Endothelial cell of umbilical vein (primary cell): Measurements from ENCODE around the gene TBC1D21. TPM values are rescaled to one million over a fixed set of nuclear protein-coding genes. Genes with fewer than 3 reads are reported as not detected.
"Not testable (repeated sequence)": the region's sequence is repeated elsewhere in the genome, so short reads cannot be mapped to it uniquely, and the experiment has no call there.

ENCODE experiments used
- BruUV-seq: library from RNA; stranded (reverse); fragments of 400-500 nt; replicated peaks from 2 replicates; lab custom pipeline; 2021; lab: Mats Ljungman, UMichigan
- CTCF ChIA-PET: fragments of 300-600, 350-600 bp; sonication (Branson Sonifier 250); formaldehyde crosslinking; loops from one replicate; lab custom pipeline; 2021; ENCODE audit warnings: antibody characterized with exemption, inconsistent platforms; lab: Charles Lee
- POLR2A ChIA-PET: fragments of 300-600, 350-600 bp; sonication (Branson Sonifier 250); formaldehyde crosslinking; loops from one replicate; lab custom pipeline; 2021; ENCODE audit warnings: antibody characterized with exemption, inconsistent platforms; lab: Charles Lee
- DNase-seq: peaks from one replicate; pipeline ENCODE4 v3.0.0-alpha.2; 2011; ENCODE audit warnings: low read depth, low spot score
- FAIRE-seq: peaks from 2 replicates; lab custom pipeline; 2011; peaks lifted over from hg19 to GRCh38; lab: Jason Lieb, UNC
- H2AFZ ChIP-seq: 2 replicates; pipeline ENCODE4 v1.6.0; 2012; ENCODE audit warnings: low read depth, low read length, control low read depth, inconsistent platforms
- H3K27ac ChIP-seq: 2 replicates; pipeline ENCODE4 v1.5.1; 2011; ENCODE audit warnings: low read depth, mild to moderate bottlenecking, control low read depth, low read length, moderate library complexity; ENCODE audit not compliant: insufficient read depth
- H3K27me3 ChIP-seq, 2 experiments: 2 replicates each; pipeline versions ENCODE4 v1.6.0 to v1.6.1; 2011; ENCODE audit warnings: low read length in 2 of 2, mixed read lengths in 1 of 2; ENCODE audit not compliant: control insufficient read depth in 2 of 2, insufficient read depth in 2 of 2
- H3K36me3 ChIP-seq, 2 experiments: 2 replicates in 1 of 2; 3 replicates in 1 of 2; pipeline ENCODE4 v1.5.1; 2011; ENCODE audit warnings: low read length in 2 of 2, mild to moderate bottlenecking in 1 of 2, moderate library complexity in 1 of 2; ENCODE audit not compliant: control insufficient read depth in 2 of 2, insufficient read depth in 2 of 2; ENCODE audit errors: extremely low read depth in 1 of 2
- H3K4me1 ChIP-seq: 3 replicates; pipeline ENCODE4 v1.5.1; 2011; ENCODE audit warnings: mild to moderate bottlenecking, low read length; ENCODE audit not compliant: control insufficient read depth, insufficient read depth; ENCODE audit errors: extremely low read depth
- H3K4me2 ChIP-seq: 2 replicates; pipeline ENCODE4 v1.6.1; 2011; ENCODE audit warnings: low read length, control low read depth, mixed read lengths; ENCODE audit not compliant: insufficient read depth
- H3K4me3 ChIP-seq, 3 experiments: fragments of 200-600 bp in 1 of 3; sonication (generic), shearing (Covaris generic) in 1 of 3; replicated peaks in 1 of 3; 2 replicates each; pipeline ENCODE4 v1.5.1; 2011 to 2016; ENCODE audit warnings: control low read depth in 3 of 3, low read length in 3 of 3, mild to moderate bottlenecking in 2 of 3, inconsistent platforms in 1 of 3, low read depth in 1 of 3, moderate library complexity in 1 of 3; ENCODE audit not compliant: insufficient read depth in 1 of 3
- H3K79me2 ChIP-seq: 2 replicates; pipeline ENCODE4 v1.6.0; 2012; ENCODE audit warnings: low read length, inconsistent platforms; ENCODE audit not compliant: control insufficient read depth, insufficient read depth
- H3K9ac ChIP-seq: replicated peaks from 2 replicates; pipeline ENCODE3; 2011; ENCODE audit warnings: low read length, control low read depth; ENCODE audit not compliant: insufficient read depth; ENCODE audit errors: extremely low read depth
- H3K9me1 ChIP-seq: replicated peaks from 3 replicates; pipeline ENCODE4 v1.6.0; 2011; ENCODE audit warnings: mild to moderate bottlenecking, low read length; ENCODE audit not compliant: control insufficient read depth, insufficient read depth; ENCODE audit errors: extremely low read depth
- H3K9me3 ChIP-seq: replicated peaks from 2 replicates; pipeline ENCODE4 v1.5.1; 2012; ENCODE audit warnings: low read length, inconsistent platforms; ENCODE audit not compliant: control insufficient read depth, insufficient read depth
- H4K20me1 ChIP-seq: replicated peaks from 2 replicates; pipeline ENCODE3; 2011; ENCODE audit warnings: mild to moderate bottlenecking, low read length; ENCODE audit not compliant: control insufficient read depth, insufficient read depth; ENCODE audit errors: extremely low read depth
- CTCF ChIP-seq, 2 donors: IDR thresholded peaks; 1 replicate in 1 of 2; 2 replicates in 1 of 2; pipeline ENCODE4 v1.5.1; 2011; ENCODE audit warnings: low read length in 2 of 2, mild to moderate bottlenecking in 2 of 2, moderate library complexity in 2 of 2, control low read depth in 1 of 2, inconsistent platforms in 1 of 2, low read depth in 1 of 2; ENCODE audit not compliant: insufficient read depth in 1 of 2; ENCODE audit errors: extremely low read depth in 1 of 2
- EZH2 ChIP-seq: IDR thresholded peaks from 2 replicates; pipeline ENCODE4 v1.6.1; 2012; ENCODE audit warnings: borderline replicate concordance, low read depth, mild to moderate bottlenecking, moderate library complexity, low read length, inconsistent platforms; ENCODE audit not compliant: severe bottlenecking
- FOS ChIP-seq: IDR thresholded peaks from 2 replicates; pipeline ENCODE4 v1.6.1; 2011; ENCODE audit warnings: mild to moderate bottlenecking, low read length, moderate library complexity, borderline replicate concordance; ENCODE audit not compliant: insufficient read depth
- GATA2 ChIP-seq: IDR thresholded peaks from 2 replicates; pipeline ENCODE4 v1.7.0; 2011; ENCODE audit warnings: low read depth, mild to moderate bottlenecking, moderate library complexity, mixed read lengths, low read length; ENCODE audit not compliant: insufficient read length, insufficient read depth
- JUN ChIP-seq: IDR thresholded peaks from 2 replicates; pipeline ENCODE4 v1.6.1; 2011; ENCODE audit warnings: borderline replicate concordance, low read depth; ENCODE audit not compliant: insufficient read length, insufficient read depth
- MAX ChIP-seq: IDR thresholded peaks from 2 replicates; pipeline ENCODE4 v1.6.1; 2011; ENCODE audit not compliant: insufficient read depth, insufficient read length
- MYC ChIP-seq: IDR thresholded peaks from one replicate; pipeline ENCODE4 v1.6.1; 2011; ENCODE audit warnings: mild to moderate bottlenecking, low read depth, low read length
- POLR2A ChIP-seq: IDR thresholded peaks from 2 replicates; pipeline ENCODE4 v1.6.1; 2012; ENCODE audit warnings: low read depth, mild to moderate bottlenecking, control low read depth, low read length
- POLR2AphosphoS5 ChIP-seq: IDR thresholded peaks from 2 replicates; pipeline ENCODE4 v1.6.1; 2012; ENCODE audit warnings: low read depth, mild to moderate bottlenecking, control low read depth, low read length, moderate library complexity; ENCODE audit not compliant: insufficient read depth
- dilution Hi-C: fragments of 300-500 bp; cut with MboI; formaldehyde crosslinking; loops from one replicate; pipeline ENCODE4 v1.15.0; 2019; ENCODE audit warnings: low sequenced_read_pairs; ENCODE audit not compliant: extremely low pct_ligation_motif_present
- intact Hi-C: fragments of 100-400 bp; cut with micrococcal nuclease; formaldehyde crosslinking; loops from one replicate; pipeline ENCODE4 v1.10.0; 2022
- polyA plus RNA-seq, 4 experiments: library from polyadenylated mRNA; depleted of rRNA in 3 of 4; stranded (reverse) in 3 of 4; unstranded in 1 of 4; fragments of >200 nt; gene quantifications; 2 replicates each; pipeline versions ENCODE4 v1.2.1 to v1.2.3, GENCODE V29; 2011 to 2012; ENCODE audit warnings: missing spikeins in 1 of 4
- total RNA-seq: library from RNA; stranded (reverse); gene quantifications from 2 replicates; pipeline ENCODE4 v1.2.3, GENCODE V29; 2021

TBC1D21 gene
- total and polyA plus RNA-seq, 2 donors (not counting 3 experiments of a cell fraction or from before 2014, with no cell fraction given) = not detected

GRCh38 chr15:73937726-73938125 is 64.4 kb downstream of the TBC1D21 start:
- ChIA-PET POLR2A (no interaction called here), CTCF (interaction anchor here (1.1 to 3.8 kb wide), 5 partner anchors 10 to 64 kb away, joined by 4 to 29 read pairs (median 5); partner anchors contain the start of gene TBC1D21)
- no peak overlapping the region for H3K4me2 ChIP-seq
- H3K4me1 ChIP-seq = peaks cover 20% of the 10 kb centered on the region
- H3K27ac ChIP-seq = no peak overlapping the region
- H3K36me3 ChIP-seq = no peaks in the 10 kb centered on the region
- H3K4me3 ChIP-seq = no peak overlapping the region
- FAIRE-seq = no peak
- no peak for TF ChIP-seq JUN
- TF ChIP-seq POLR2A = no peak
- TF ChIP-seq EZH2 = no peak
- no peak for TF ChIP-seq POLR2AphosphoS5
- TF ChIP-seq MAX = no peak
- TF ChIP-seq GATA2 = no peak
- no peak for TF ChIP-seq FOS
- no peak for TF ChIP-seq MYC
- no peak for TF ChIP-seq CTCF (IDR thresholded peaks at IDR 0.05; ENCODE audit: extremely low read depth in 1 of 2, insufficient read depth in 1 of 2, low read depth in 1 of 2, low read length in 2 of 2)
- intact Hi-C loops = no loop called here
- H3K27me3 ChIP-seq = no peaks in the 10 kb centered on the region
- no TSS peak for BruUV-seq
- H3K79me2 ChIP-seq = no peaks in the 10 kb centered on the region
- no peak overlapping the region for H3K9ac ChIP-seq
- DNase-seq = no peak
- no peak overlapping the region for H2AFZ ChIP-seq
- no peaks in the 10 kb centered on the region for H3K9me1 ChIP-seq
- dilution Hi-C loops = no loop called here
- H4K20me1 ChIP-seq = no peaks in the 10 kb centered on the region
- H3K9me3 ChIP-seq = no peaks in the 10 kb centered on the region

GRCh38 chr15:73938516-73938915 is 65.2 kb downstream of the TBC1D21 start:
- not testable (repeated sequence) for H3K27me3 ChIP-seq

More at GRCh38 chr15:73938516-73938915, 65.2 kb downstream of the TBC1D21 start:
- dilution Hi-C loops, DNase-seq, BruUV-seq, FAIRE-seq, H3K9ac ChIP-seq, H3K36me3 ChIP-seq, H3K9me3 ChIP-seq, H3K27ac ChIP-seq, H3K4me2 ChIP-seq, intact Hi-C loops, H3K79me2 ChIP-seq, H3K9me1 ChIP-seq, POLR2A ChIA-PET, H3K4me3 ChIP-seq, H4K20me1 ChIP-seq, H2AFZ ChIP-seq: not testable (repeated sequence)
- CTCF ChIA-PET = interaction anchor here (1.5 to 1.7 kb wide), 2 partner anchors 11 to 13 kb away, joined by 4 to 5 read pairs; no protein-coding TSS in a partner anchor
- H3K4me1 ChIP-seq = peaks cover 18% of the 10 kb centered on the region
